ENCODE data around the gene CAMK1D.

CAMK1D gene

GRCh38 chr10:12511651-12512050, 162.3 kb downstream of the CAMK1D start:
- TF ChIP-seq MYC (IDR thresholded peaks at IDR 0.05; ENCODE audit: low read depth, low read length), result no peak
- no peak for TF ChIP-seq CTCF (IDR thresholded peaks at IDR 0.05; ENCODE audit: low read depth, low read length)
- no peak for TF ChIP-seq MAX (IDR thresholded peaks at IDR 0.05; ENCODE audit: low read depth, low read length)
- TF ChIP-seq POLR2A (IDR thresholded peaks at IDR 0.05; ENCODE audit: extremely low read depth, insufficient read length), result no peak
- DNase-seq (ENCODE audit: low read depth), result no peak
- H3K4me3 ChIP-seq (ENCODE audit: low read depth, low read length), result no peak overlapping the region

GRCh38 chr10:12512332-12513002, 163.1 kb downstream of the CAMK1D start:
- DNase-seq (ENCODE audit: low read depth), result no peak
- no peak overlapping the region for H3K4me3 ChIP-seq (ENCODE audit: low read depth, low read length)
- TF ChIP-seq POLR2A (IDR thresholded peaks at IDR 0.05; ENCODE audit: extremely low read depth, insufficient read length), result no peak
- no peak for TF ChIP-seq MYC (IDR thresholded peaks at IDR 0.05; ENCODE audit: low read depth, low read length)
- TF ChIP-seq MAX (IDR thresholded peaks at IDR 0.05; ENCODE audit: low read depth, low read length), result no peak
- no peak for TF ChIP-seq CTCF (IDR thresholded peaks at IDR 0.05; ENCODE audit: low read depth, low read length)

GRCh38 chr10:12513003-12513365, 163.6 kb downstream of the CAMK1D start:
- DNase-seq (ENCODE audit: low read depth), result no peak
- no peak for TF ChIP-seq MAX (IDR thresholded peaks at IDR 0.05; ENCODE audit: low read depth, low read length)
- no peak for TF ChIP-seq MYC (IDR thresholded peaks at IDR 0.05; ENCODE audit: low read depth, low read length)
- TF ChIP-seq CTCF (IDR thresholded peaks at IDR 0.05; ENCODE audit: low read depth, low read length), result no peak
- no peak for TF ChIP-seq POLR2A (IDR thresholded peaks at IDR 0.05; ENCODE audit: extremely low read depth, insufficient read length)
- H3K4me3 ChIP-seq (ENCODE audit: low read depth, low read length), result no peak overlapping the region

GRCh38 chr10:12513775-12514673, 164.7 kb downstream of the CAMK1D start:
- no peak for DNase-seq (ENCODE audit: low read depth)
- TF ChIP-seq POLR2A (IDR thresholded peaks at IDR 0.05; ENCODE audit: extremely low read depth, insufficient read length), result no peak
- no peak for TF ChIP-seq CTCF (IDR thresholded peaks at IDR 0.05; ENCODE audit: low read depth, low read length)
- TF ChIP-seq MAX (IDR thresholded peaks at IDR 0.05; ENCODE audit: low read depth, low read length), result no peak
- TF ChIP-seq MYC (IDR thresholded peaks at IDR 0.05; ENCODE audit: low read depth, low read length), result no peak

GRCh38 chr10:12518024-12518423, 168.7 kb downstream of the CAMK1D start:
- no peak for DNase-seq (ENCODE audit: low read depth)
- H3K4me3 ChIP-seq (ENCODE audit: low read depth, low read length), result no peak overlapping the region
- TF ChIP-seq MAX (IDR thresholded peaks at IDR 0.05; ENCODE audit: low read depth, low read length), result no peak
- TF ChIP-seq MYC (IDR thresholded peaks at IDR 0.05; ENCODE audit: low read depth, low read length), result no peak
- TF ChIP-seq POLR2A (IDR thresholded peaks at IDR 0.05; ENCODE audit: extremely low read depth, insufficient read length), result no peak
- TF ChIP-seq CTCF (IDR thresholded peaks at IDR 0.05; ENCODE audit: low read depth, low read length), result no peak

More at GRCh38 chr10:12513775-12514673, 164.7 kb downstream of the CAMK1D start:
- no peak overlapping the region for H3K4me3 ChIP-seq (ENCODE audit: low read depth, low read length)

Data from NB4 (cell line).